GM12878 (cell line): ENCODE measurements around the gene ORM2. TPM values are rescaled to one million over a fixed set of nuclear protein-coding genes. Genes with fewer than 3 reads are reported as not detected.

Experiments used
- ATAC-seq: fragments of 200-7000 bp; cut with Tn5 transposase; 3 replicates; pipeline ENCODE4 v1.9.1; 2020; ENCODE audit warnings: mild to moderate bottlenecking, moderate library complexity
- BruUV-seq: library from RNA; stranded (reverse); fragments of 400-500 nt; replicated peaks from 2 replicates; lab custom pipeline; 2021; lab: Mats Ljungman, UMichigan
- CTCF ChIA-PET: fragments of 300-600 bp; sonication (Branson Sonifier 250); formaldehyde crosslinking; extraction: SDS; loops from one replicate; lab custom pipeline; 2021; ENCODE audit warnings: inconsistent platforms; lab: Yijun Ruan, JAX
- POLR2A ChIA-PET: fragments of 350-600 bp; formaldehyde crosslinking; extraction: SDS; loops from one replicate; lab custom pipeline; 2021; ENCODE audit warnings: inconsistent platforms; lab: Charles Lee
- RAD21 ChIA-PET: fragments of 300-600 bp; sonication (Branson Sonifier 250); formaldehyde crosslinking; loops from one replicate; lab custom pipeline; 2023; ENCODE audit warnings: antibody characterized with exemption; ENCODE audit not compliant: unreplicated experiment; lab: Charles Lee
- SMC1A ChIA-PET: fragments of 300-600 bp; sonication (Branson Sonifier 250); formaldehyde crosslinking; loops from one replicate; lab custom pipeline; 2023; ENCODE audit not compliant: unreplicated experiment, uncharacterized antibody; lab: Charles Lee
- DNase-seq: peaks from one replicate; pipeline ENCODE4 v3.0.0-alpha.2; 2011; ENCODE audit warnings: low read depth, low spot score
- FAIRE-seq: peaks from 3 replicates; lab custom pipeline; 2011; peaks lifted over from hg19 to GRCh38; lab: Jason Lieb, UNC
- H2AFZ ChIP-seq: 2 replicates; pipeline ENCODE4 v1.6.0; 2011; ENCODE audit warnings: low read depth, low read length, control low read depth; ENCODE audit not compliant: control insufficient read depth
- H3K27ac ChIP-seq: 2 replicates; pipeline ENCODE4 v1.5.1; 2011; ENCODE audit warnings: control low read depth; ENCODE audit not compliant: control insufficient read depth, insufficient read depth
- H3K27me3 ChIP-seq, 2 experiments: replicated peaks in 1 of 2; 2 replicates each; pipeline versions ENCODE4 v1.6.0 to v1.6.1; 2011; ENCODE audit warnings: low read length in 1 of 2; ENCODE audit not compliant: control insufficient read depth in 2 of 2, insufficient read depth in 2 of 2
- H3K36me3 ChIP-seq, 2 experiments: 2 replicates each; pipeline ENCODE4 v1.5.1; 2011; ENCODE audit warnings: low read length in 1 of 2; ENCODE audit not compliant: control insufficient read depth in 2 of 2, insufficient read depth in 2 of 2
- H3K4me1 ChIP-seq: 2 replicates; pipeline ENCODE4 v1.6.1; 2011; ENCODE audit warnings: mild to moderate bottlenecking, low read length, moderate library complexity, mixed read lengths; ENCODE audit not compliant: control insufficient read depth, insufficient read depth
- H3K4me2 ChIP-seq: 2 replicates; pipeline ENCODE4 v1.6.0; 2011; ENCODE audit warnings: control low read depth; ENCODE audit not compliant: control insufficient read depth, insufficient read depth
- H3K4me3 ChIP-seq: fragments of 200-600 bp; sonication (generic); 2 replicates; pipeline ENCODE4 v1.5.1; 2016
- H3K79me2 ChIP-seq: 2 replicates; pipeline ENCODE4 v1.6.0; 2011; ENCODE audit warnings: low read length; ENCODE audit not compliant: control insufficient read depth, insufficient read depth
- H3K9ac ChIP-seq: 2 replicates; pipeline ENCODE4 v1.8.0; 2011; ENCODE audit warnings: low read length, control low read depth, mixed read lengths; ENCODE audit not compliant: control insufficient read depth, insufficient read depth
- H3K9me3 ChIP-seq: replicated peaks from 3 replicates; pipeline ENCODE4 v1.5.1; 2011; ENCODE audit warnings: mild to moderate bottlenecking, low read length; ENCODE audit not compliant: control insufficient read depth, insufficient read depth
- H4K20me1 ChIP-seq: 2 replicates; pipeline ENCODE4 v1.6.0; 2011; ENCODE audit not compliant: control insufficient read depth, insufficient read depth
- BCL3 ChIP-seq: IDR thresholded peaks from 2 replicates; pipeline ENCODE4 v1.6.1; 2011; ENCODE audit warnings: borderline replicate concordance, low read depth, mild to moderate bottlenecking, moderate library complexity, low read length; ENCODE audit not compliant: insufficient read depth, poor library complexity, severe bottlenecking
- BMI1 ChIP-seq: fragments of 450-650 bp; IDR thresholded peaks from 2 replicates; pipeline ENCODE4 v1.6.1; 2016; ENCODE audit warnings: mild to moderate bottlenecking, moderate library complexity, borderline replicate concordance
- HDAC2 ChIP-seq: fragments of 200-600 bp; sonication (generic); IDR thresholded peaks from 2 replicates; pipeline ENCODE4 v1.6.1; 2017
- IRF4 ChIP-seq: IDR thresholded peaks from 2 replicates; pipeline ENCODE4 v1.6.1; 2011; ENCODE audit warnings: low read depth, low read length
- MEF2B ChIP-seq: fragments of 450-650 bp; IDR thresholded peaks from 2 replicates; pipeline ENCODE4 v1.6.1; 2018; ENCODE audit warnings: mild to moderate bottlenecking, moderate library complexity; ENCODE audit not compliant: partially characterized antibody, poor library complexity, severe bottlenecking
- MTA3 ChIP-seq: IDR thresholded peaks from 2 replicates; pipeline ENCODE4 v1.6.1; 2012; ENCODE audit warnings: low read length, inconsistent platforms, borderline replicate concordance
- PAX8 ChIP-seq: fragments of 450-650 bp; IDR thresholded peaks from 2 replicates; pipeline ENCODE4 v1.6.1; 2017; ENCODE audit warnings: mild to moderate bottlenecking, moderate library complexity
- POU2F2 ChIP-seq: IDR thresholded peaks from 3 replicates; pipeline ENCODE4 v1.6.1; 2011; ENCODE audit warnings: low read depth, mild to moderate bottlenecking, low read length, borderline replicate concordance
- RAD51 ChIP-seq: fragments of 450-650 bp; IDR thresholded peaks from 2 replicates; pipeline ENCODE4 v1.6.1; 2016; ENCODE audit warnings: moderate library complexity, mild to moderate bottlenecking, inconsistent platforms
- SIN3A ChIP-seq: IDR thresholded peaks from 2 replicates; pipeline ENCODE4 v1.6.1; 2012; ENCODE audit warnings: low read depth, low read length, improper control_type of control experiment
- SIX5 ChIP-seq: IDR thresholded peaks from 2 replicates; pipeline ENCODE4 v1.6.1; 2011; ENCODE audit warnings: mild to moderate bottlenecking, low read depth, low read length, moderate library complexity; ENCODE audit not compliant: severe bottlenecking
- TBL1XR1 ChIP-seq: IDR thresholded peaks from 2 replicates; pipeline ENCODE4 v1.6.1; 2012; ENCODE audit warnings: low read depth, low read length, improper control_type of control experiment
- ZNF217 ChIP-seq: fragments of 450-650 bp; IDR thresholded peaks from 2 replicates; pipeline ENCODE4 v1.6.1; 2017; ENCODE audit warnings: antibody characterized with exemption, mild to moderate bottlenecking
- ZNF384 ChIP-seq: IDR thresholded peaks from 2 replicates; pipeline ENCODE4 v1.6.1; 2012; ENCODE audit warnings: low read depth, mild to moderate bottlenecking, low read length, improper control_type of control experiment, borderline replicate concordance
- ZZZ3 ChIP-seq: IDR thresholded peaks from 2 replicates; pipeline ENCODE4 v1.6.1; 2011; ENCODE audit warnings: low read depth; ENCODE audit not compliant: control insufficient read depth, insufficient read length
- WGBS: methylation state at CpG from one replicate; pipeline ENCODE4 v1.1.6; 2016; ENCODE audit warnings: low lambda C conversion rate; ENCODE audit not compliant: insufficient replicate concordance, insufficient coverage; ENCODE audit errors: missing lambda C conversion rate; 5-methylcytosine and 5-hydroxymethylcytosine counted together
- in situ Hi-C: fragments of 300-500 bp; cut with MboI; formaldehyde crosslinking; loops from 9 replicates; pipeline ENCODE4 v1.14.3; 2018; ENCODE audit warnings: mixed read lengths
- intact Hi-C: fragments of 100-400 bp; cut with micrococcal nuclease; formaldehyde crosslinking; loops from one replicate; pipeline ENCODE4 v1.14.2; 2022; ENCODE audit not compliant: unreplicated experiment
- polyA plus RNA-seq, 11 experiments: library from polyadenylated mRNA; depleted of rRNA in 4 of 11; unstranded in 6 of 11; stranded (reverse) in 5 of 11; fragments of >200 nt; fragmentation: Nextera tagmentation in 4 of 11; fragmentation: Illumina TruSeq in 1 of 11; extraction: Ambion mirVana in 4 of 11; extraction: Trizol in 1 of 11; gene quantifications; 1 replicate in 1 of 11; 2 replicates in 10 of 11; pipeline versions ENCODE4 v1.2.1 to v1.2.3, GENCODE V29; 2011 to 2016; ENCODE audit warnings: inconsistent platforms in 2 of 11, missing spikeins in 2 of 11, low read depth in 1 of 11
- total RNA-seq, 4 experiments: library from RNA; depleted of rRNA in 3 of 4; stranded (reverse); fragments of >200 nt in 3 of 4; fragmentation: Illumina TruSeq in 1 of 4; extraction: Trizol in 1 of 4; gene quantifications; 2 replicates each; pipeline versions ENCODE4 v1.2.1 to v1.2.3, GENCODE V29; 2013 to 2021
- TF ChIP-seq, protein P1 (sequence below): fragments of 450-650 bp; IDR thresholded peaks from 2 replicates; pipeline ENCODE4 v1.6.1; 2016; ENCODE audit warnings: mild to moderate bottlenecking
- TF ChIP-seq, protein P2 (sequence below): IDR thresholded peaks from 2 replicates; pipeline ENCODE4 v1.6.1; 2011; ENCODE audit warnings: borderline replicate concordance, low read depth, mild to moderate bottlenecking, moderate library complexity, mixed read lengths, low read length; ENCODE audit not compliant: insufficient read depth; ENCODE audit errors: extremely low read length

Gene ORM2
- total and polyA plus RNA-seq, 10 of the 15 experiments (the other 5 are each of a cell fraction or from before 2014, with no cell fraction given), result 0.64 TPM; not detected in 9

- ATAC-seq (no peak), DNase-seq (no peak), FAIRE-seq (no peak)
- no peak overlapping the region for H3K9ac ChIP-seq
- in situ Hi-C loops, result no loop called here
- ChIA-PET SMC1A (interaction anchor here (1.0 kb wide), 1 partner anchor 10 kb away, joined by 3 read pairs; no protein-coding TSS in a partner anchor), POLR2A (interaction anchor here (0.9 to 1.4 kb wide), 2 partner anchors 40 to 44 kb away, joined by 3 to 4 read pairs; no protein-coding TSS in a partner anchor), RAD21 (interaction anchor here (0.6 kb wide), 1 partner anchor 20 kb away, joined by 3 read pairs; no protein-coding TSS in a partner anchor), CTCF (no interaction called here)
- 99% methylated on average over 11 of the region's 11 CpGs for WGBS
- no peak overlapping the region for H3K27ac ChIP-seq
- H3K4me2 ChIP-seq, result no peak overlapping the region
- H3K4me1 ChIP-seq, result peaks cover 24% of the 10 kb centered on the region
- H2AFZ ChIP-seq, result no peak overlapping the region
- H3K79me2 ChIP-seq, result no peaks in the 10 kb centered on the region
- no peak overlapping the region for H3K4me3 ChIP-seq
- H4K20me1 ChIP-seq, result no peaks in the 10 kb centered on the region
- H3K9me3 ChIP-seq, result no peaks in the 10 kb centered on the region
- TF ChIP-seq IRF4 (no peak), SIN3A (no peak), TBL1XR1 (no peak), BMI1 (no peak), ZZZ3 (no peak), POU2F2 (no peak), BCL3 (no peak), HDAC2 (no peak), ZNF217 (no peak), MTA3 (no peak), MEF2B (no peak), ZNF384 (no peak), SIX5 (no peak), PAX8 (no peak), RAD51 (no peak)
- TF ChIP-seq, protein P1, sequence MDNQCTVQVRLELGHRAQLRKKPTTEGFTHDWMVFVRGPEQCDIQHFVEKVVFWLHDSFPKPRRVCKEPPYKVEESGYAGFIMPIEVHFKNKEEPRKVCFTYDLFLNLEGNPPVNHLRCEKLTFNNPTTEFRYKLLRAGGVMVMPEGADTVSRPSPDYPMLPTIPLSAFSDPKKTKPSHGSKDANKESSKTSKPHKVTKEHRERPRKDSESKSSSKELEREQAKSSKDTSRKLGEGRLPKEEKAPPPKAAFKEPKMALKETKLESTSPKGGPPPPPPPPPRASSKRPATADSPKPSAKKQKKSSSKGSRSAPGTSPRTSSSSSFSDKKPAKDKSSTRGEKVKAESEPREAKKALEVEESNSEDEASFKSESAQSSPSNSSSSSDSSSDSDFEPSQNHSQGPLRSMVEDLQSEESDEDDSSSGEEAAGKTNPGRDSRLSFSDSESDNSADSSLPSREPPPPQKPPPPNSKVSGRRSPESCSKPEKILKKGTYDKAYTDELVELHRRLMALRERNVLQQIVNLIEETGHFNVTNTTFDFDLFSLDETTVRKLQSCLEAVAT, result no peak
- TF ChIP-seq, protein P2, sequence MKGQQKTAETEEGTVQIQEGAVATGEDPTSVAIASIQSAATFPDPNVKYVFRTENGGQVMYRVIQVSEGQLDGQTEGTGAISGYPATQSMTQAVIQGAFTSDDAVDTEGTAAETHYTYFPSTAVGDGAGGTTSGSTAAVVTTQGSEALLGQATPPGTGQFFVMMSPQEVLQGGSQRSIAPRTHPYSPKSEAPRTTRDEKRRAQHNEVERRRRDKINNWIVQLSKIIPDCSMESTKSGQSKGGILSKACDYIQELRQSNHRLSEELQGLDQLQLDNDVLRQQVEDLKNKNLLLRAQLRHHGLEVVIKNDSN, result no peak
- H3K27me3 ChIP-seq, result no peaks in the 10 kb centered on the region
- no TSS peak for BruUV-seq
- peaks cover 66 to 70% of the 10 kb centered on the region in 2 experiments for H3K36me3 ChIP-seq
- intact Hi-C loops, result loop anchor here (10.0 kb wide), 1 partner anchor 159 kb away; the partner anchor contains the start of gene WHRN
Observed at GRCh38 chr9:114346146-114346545, 16.5 kb downstream of the ORM2 start.
